GM18519 (cell line): ENCODE data around the gene NR2C2.

Experiments
- ATAC-seq: cut with Tn5 transposase; IDR thresholded peaks from one replicate; pipeline ENCODE4 v1.9.1; 2021; ENCODE audit warnings: mild to moderate bottlenecking, moderate library complexity; ENCODE audit not compliant: unreplicated experiment, low FRiP score

Gene NR2C2

DNA sequence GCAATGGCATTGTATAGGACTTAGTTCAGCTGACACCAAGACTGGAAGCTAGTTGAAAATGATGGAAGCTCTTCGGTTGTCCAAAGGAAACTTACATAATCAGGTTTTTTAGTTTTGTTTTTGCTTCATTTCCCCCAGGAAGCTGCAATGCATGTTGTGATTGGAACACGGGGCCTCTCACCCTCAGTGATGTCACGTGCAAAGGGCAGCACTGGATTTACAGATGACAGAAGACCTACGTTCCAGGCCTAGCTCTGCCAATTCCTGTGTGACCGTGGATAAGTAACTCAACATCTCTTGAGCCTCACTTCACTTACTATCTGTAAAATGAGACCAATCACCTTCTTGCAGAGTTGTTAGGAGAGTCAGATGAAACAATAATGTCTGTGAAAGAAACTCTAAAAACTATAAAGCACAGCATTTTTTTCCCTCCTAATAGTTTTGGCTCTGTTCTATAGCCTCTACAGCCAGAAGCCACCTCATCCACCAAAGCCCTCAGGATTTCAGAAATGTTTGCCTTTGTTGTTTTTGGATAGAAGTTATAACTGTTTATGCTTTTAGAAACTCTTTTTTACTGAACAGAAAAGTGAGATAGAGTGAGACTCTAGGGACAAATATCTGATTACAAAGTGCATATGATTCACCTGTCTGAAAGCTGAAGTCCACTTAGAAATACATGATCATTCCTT, 146.9 kb downstream of the NR2C2 start:
- no peak for ATAC-seq

DNA sequence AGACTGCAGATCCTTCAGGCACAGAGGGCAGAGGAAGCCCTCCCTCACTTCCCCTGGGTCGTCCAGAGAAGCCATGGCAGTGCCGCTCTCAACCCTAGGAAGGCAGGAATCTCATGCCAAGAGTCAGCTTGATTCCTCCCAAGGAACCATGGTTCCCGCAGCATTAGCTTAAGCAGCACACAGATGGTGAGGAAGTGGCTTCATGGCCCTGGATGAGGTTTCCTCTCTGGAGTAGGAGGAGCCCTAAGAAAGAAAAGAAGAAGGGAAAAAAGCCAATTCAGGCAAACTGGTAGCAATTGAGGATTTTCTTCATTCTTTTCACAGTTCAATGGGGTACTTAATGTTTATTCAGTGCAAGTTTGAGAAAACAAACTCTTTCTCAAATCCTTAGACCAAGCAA, 148.7 kb downstream of the NR2C2 start:
- no peak for ATAC-seq

DNA sequence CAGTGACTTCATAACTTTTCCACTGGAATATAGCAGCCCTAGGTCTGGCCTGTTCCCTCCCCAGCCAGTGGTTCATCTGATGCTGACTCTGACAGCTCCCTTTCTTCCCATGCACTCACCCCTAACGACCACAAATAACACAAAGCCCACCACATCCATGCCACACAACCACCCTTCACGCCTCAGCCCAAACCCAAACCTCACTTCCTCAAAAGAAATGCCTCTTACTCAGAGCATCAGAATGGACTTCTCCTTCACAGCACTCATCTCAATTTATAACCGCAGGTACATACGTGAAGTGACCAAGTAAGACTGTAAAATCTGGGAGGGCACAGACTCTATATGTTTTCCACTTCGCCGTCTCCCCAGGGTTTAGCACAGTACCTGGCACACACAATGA, 150.5 kb downstream of the NR2C2 start:
- ATAC-seq: no peak
